Hippocampal formation (tissue), 2 donors: Measurements from ENCODE around the gene IWS1.
"Not testable (repeated sequence)": the region's sequence is repeated elsewhere in the genome, so short reads cannot be mapped to it uniquely, and the experiment has no call there.

ENCODE experiments used
- DNase-seq, 2 donors: peaks; one replicate each; lab custom pipeline; 2025; lab: John Stamatoyannopoulos, UW

The IWS1 gene

DNA sequence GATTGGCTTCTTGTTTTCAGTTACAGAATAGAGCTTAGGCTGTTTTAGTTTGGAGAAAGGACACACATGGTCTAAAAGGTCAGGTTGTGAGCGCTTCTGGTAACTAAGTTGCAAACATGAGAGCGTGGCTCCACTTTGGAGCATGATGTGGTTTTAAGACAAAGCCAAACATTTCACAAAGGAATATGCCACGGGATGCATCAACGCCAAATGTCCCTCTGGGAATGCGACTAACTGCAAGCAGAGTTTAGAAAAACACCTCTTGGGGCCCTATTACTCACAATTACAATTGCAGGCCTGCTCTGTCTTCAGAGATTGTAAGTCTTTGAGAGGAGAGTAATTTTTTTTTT, 34.6 kb upstream of the IWS1 start:
- DNase-seq: no peak

DNA sequence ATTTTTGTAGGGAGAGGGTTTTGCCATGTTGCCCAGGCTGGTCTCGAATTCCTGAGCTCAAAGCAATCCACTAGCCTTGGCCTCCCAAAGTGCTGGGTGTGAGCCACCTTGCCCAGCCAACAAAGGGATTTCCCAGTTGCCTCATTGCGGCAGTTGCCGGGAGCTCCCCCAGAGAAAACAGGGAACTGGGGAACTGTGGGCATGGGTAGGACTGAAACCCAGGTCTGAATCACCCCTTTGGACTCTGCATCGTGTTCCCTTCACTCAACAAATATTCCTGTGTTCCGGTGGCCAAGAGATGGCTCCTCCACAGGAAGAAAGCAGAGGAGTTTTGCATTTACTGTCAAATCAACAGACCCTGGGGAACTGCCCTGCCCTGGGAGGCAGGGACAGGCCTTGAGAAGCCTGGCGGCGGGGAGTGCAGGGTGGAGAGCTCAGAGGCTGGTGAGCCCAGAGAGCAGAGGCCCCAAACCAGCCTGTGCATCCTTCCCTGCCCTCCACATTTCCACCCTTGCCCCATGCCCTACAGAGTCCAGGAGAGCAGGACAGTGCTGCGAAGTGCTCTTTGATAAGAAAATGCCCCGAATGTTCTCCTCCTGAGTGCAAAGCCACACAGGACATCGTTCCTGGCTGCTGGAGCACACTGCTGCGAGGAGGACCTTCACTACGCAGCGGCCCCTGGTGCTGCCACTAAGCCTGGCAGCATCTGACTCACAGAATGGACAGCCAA, 34.1 kb upstream of the IWS1 start:
- peak in 1 of 2 donors; percentile 24 for DNase-seq

DNA sequence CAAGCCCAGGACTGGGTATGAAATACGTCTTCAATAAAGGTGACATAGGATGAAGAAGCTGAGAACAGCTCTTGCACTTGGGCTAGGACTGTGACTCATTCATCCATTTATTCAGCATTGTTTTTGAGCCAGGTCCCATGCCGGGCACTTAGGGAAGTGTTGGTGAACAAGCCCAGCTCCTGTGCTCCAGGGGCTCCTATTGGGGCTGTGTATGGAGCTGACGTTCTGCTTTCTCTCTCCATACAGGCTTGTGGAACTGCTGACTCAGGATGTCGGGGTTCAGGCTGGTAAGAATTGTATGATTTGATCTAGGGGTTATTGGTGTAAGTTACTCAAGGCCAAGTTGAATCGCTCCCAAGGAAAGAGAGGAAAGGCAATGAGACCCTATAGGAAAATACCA, 33.2 kb upstream of the IWS1 start:
- DNase-seq: no peak

DNA sequence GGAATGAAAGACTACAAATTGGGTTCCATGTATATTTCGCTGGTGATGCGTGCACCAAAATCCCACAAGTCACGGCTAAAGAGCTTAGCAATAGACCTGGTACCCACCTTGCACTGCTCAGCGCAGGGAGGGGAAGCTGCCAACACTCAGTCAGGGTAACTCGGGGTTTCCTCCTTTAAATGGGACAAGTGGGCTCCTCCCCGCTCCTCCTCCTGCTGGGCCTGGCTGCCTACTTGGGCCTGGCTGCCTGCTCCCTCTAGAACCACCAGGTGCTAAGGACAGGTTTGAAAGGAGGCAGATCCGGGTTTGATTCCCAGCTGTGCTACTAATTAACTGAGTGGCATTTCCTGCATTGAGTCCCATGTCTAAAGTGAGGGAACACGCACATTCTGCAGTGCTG, 32.6 kb upstream of the IWS1 start:
- no peak for DNase-seq

DNA sequence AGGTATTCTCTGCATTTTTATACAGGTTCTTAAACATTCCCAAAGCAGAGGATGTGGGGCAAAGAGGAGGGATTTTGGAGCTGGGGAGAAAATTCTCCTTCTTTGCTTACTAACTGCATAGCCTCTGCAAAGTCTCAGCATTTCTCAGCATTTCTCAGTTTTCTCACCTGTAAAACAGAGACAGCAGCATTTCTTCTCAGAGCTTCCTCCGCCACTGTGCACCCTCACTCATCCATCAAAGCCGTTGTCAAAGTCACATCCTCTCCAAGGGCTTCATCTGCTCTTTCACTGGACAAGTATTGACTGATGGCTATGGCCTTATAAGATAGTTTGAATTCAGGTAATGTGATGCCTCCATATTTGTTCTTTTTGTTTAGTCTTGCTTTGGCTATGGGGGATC, 26.6 kb upstream of the IWS1 start:
- no peak for DNase-seq

DNA sequence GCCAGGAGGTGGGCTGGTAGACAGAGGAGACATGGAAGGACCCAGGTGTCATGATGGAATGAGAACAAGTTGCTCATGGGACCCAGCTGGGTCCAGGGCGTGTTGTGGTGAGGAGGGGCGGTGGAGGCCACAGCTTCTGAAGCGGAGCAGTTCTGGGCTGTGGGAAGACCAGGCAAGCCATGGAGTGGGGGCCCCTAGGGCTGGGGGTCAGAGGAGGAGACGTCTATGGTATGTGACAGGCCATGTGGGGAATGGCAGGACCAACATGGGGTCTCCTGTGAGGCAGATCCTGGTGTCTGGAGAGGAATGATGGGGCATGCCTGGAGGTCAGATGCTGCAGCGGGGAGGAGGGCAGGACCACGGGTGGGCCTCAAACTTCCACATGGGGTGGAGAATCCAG, 26.0 kb upstream of the IWS1 start:
- no peak for DNase-seq

DNA sequence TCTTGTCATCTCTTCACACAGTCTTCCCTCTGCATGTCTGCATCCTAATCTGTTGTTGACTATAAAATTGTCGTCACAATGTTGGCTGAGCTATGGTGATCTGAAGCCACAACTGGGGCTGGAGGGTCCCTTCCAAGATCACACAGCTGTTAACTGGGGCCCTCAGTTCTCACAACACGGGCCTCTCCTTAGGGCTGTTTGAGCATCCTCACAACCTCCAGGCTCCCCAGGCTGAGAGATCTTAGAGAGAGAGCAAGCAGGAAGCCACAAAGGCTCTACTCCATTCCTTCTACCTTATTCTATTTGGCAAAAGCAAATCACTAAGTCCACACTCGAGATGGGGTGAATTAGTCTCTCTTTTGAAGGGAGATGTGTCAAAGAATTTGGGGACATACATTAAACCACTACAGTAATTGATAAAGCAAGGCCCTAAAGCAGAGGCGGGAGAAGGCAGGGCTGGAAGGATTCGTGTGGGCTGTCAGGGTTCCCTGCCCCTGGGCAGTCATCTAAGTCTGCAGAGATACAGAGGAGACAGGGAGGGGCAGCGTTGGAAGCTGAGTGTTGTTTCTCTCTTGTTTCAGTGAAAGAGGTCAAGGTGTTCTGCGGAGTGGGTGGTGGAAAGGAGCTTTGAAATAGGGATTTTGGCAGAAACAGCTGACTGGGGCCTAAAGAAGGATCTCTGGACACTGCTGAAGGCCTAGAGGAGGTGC, 25.1 kb upstream of the IWS1 start:
- DNase-seq: no peak

DNA sequence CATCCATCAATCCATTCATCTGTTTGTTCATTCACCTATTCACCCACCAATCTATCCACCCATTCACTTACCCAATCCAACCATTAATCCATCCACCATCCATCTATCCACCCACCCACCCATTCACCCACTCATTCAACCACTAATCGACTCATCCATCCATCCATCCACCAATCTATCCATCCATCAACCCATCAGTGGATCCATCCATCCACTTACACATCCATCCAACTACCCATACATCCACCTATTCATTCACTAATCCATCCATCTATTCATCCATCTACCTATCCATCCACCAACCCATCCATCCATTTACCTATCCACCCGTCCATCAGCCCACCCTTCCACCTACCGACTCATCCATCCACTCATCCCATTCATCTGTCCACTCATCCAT, 20.5 kb upstream of the IWS1 start:
- DNase-seq: no peak

DNA sequence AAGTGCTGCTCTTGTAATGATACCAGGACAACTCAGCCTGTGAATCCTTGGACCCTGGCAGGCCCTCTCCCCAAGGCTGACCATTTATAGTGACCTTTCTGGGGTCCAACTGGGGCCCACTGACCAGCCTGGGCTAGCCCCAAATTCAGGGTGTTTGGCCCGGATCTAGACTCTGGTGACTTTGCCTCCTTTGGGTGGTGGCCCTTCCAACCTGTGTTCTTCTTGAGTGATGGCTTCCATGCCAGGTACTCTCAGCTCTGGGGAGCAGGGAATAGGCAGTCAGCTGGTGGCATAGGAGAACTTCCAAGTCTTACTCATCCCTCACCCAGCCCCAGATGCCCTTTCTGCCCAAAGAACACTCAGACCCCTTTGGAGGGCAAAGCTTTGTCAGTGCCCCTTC, 19.5 kb upstream of the IWS1 start:
- no peak for DNase-seq

DNA sequence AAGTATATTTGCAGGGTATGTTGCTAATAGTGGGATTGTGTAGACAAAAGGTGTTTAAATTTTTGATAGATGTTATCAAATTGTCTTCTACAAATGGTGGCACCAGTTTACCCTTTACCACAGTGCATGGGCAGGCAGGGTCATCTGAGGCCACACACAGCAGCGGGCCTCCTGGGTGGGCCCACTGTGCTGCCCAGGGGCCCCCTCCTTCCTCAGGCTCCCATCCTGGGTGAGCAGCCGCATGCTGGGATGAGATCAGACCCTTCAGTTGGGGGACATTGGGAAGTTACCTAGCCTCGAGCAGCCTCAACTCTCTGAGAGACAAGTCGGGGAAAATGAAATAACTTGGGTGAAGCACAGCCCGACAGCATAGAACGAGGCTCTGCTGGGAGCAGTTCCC, 18.9 kb upstream of the IWS1 start:
- no peak for DNase-seq

DNA sequence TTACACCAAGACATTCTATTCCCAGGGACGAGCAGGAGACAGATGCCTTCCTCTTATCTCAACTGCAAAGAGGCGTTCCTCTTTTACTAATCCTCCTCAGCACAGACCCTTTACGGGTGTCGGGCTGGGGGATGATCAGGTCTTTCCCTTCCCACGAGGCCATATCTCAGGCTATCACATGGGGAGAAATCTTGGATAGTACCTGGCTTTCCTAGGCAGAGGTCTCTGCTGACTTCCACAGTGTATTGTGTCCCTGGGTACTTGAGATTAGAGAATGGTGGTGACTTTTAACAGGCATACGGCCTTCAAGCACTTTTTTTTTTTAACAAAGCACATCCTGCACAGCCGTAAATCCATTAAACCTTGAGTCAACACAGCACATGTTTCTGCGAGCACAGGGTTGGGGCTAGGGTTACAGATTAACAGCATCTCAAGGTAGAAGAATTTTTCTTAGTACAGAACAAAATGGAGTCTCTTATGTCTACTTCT, 16.8 kb upstream of the IWS1 start:
- not testable (repeated sequence) for DNase-seq

DNA sequence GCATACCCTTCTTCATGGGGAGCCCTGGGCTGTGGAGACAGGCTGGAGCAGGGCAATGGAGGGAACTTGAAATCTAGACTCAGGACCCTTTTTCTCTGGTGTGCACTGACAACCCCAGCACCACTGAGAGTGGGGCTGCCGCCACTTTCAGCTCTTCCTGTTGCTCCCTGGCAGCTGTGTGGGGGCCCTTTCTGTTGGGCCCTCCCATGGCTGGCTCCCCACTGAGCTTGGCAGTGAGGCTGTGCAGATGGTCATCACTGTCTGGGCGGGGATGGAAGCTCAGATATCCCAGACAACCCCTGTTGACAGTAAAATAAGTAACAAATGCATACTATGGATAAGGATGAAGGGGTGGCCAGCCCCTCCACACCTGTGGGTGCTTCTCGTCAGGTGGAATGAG, 15.9 kb upstream of the IWS1 start:
- DNase-seq: no peak

DNA sequence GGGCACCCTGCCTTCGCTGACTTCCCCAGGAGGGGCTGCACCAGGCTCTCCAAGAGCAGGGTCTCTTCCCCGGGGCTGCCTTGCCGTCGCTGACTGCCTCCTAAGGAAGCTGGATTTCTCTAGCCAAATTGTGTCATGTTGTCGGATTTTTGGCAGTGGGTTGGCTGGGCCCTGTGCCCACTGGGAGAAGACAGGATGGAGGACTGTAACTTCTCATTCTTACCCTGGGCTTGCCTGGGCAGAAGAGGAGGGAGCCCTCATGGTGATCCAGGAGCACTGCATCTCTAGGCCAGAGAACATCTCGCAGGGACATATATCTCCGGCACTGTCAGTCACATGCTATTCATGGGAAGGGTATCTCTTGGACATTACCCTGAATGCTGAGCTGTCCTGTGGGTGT, 15.5 kb upstream of the IWS1 start:
- DNase-seq: no peak

DNA sequence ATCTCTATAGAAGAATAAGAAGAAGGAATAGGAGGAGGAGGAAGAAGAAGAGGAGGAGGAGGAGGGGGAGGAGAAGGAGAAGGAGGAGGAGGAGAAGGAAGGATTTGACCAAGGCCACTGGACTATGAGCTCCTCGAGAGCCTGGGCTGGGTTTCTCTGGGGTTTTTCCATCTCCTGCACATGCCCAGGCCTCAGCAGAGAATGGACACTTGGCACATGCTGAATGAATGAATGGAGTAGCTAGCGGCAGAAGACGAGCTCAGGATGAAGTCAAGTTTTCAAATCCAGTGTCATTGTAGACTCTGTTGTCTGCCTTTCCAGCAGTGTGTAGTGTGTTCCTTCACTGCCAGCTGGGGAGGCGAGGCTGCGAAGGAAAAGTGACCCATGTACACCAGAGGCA, 11.4 kb upstream of the IWS1 start:
- DNase-seq: no peak

DNA sequence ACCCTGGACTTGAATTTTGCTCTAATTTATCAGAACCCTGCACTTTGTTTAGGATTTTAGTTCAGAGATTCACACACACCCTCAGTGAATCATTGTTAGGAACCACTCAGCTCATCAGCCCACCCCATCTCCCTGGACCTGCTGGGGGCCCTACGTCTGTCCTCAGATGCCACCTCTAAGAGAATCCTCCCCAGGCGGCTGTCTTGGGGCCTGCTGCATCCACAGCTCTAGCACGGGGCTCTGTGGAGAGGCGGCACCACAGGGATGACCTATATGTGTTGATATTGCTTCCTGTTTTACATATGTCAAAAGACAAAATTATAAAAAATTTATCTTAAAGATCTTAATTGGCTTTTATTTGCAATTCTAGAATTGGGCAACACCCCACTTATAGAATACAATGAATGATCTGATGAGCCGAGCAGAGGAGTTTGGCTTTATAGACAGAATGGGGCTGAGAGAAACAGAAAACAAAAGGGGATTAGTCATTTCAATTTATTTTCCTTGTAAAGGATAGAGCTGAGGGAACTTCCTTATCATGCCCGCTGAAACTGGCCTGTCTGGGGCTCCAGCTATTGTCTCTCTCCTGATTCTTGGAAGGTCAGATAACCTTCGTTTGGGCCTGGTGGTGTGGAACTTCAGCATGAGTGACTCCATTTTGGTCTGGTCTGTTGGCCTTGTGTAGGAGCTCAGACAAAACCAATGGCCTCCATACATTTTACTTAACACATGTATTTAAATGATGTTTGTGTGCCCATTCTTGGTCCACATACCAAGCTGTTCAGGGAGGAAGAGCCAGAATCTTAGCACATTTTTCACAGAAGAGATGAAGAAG, 10.6 kb upstream of the IWS1 start:
- no peak for DNase-seq

DNA sequence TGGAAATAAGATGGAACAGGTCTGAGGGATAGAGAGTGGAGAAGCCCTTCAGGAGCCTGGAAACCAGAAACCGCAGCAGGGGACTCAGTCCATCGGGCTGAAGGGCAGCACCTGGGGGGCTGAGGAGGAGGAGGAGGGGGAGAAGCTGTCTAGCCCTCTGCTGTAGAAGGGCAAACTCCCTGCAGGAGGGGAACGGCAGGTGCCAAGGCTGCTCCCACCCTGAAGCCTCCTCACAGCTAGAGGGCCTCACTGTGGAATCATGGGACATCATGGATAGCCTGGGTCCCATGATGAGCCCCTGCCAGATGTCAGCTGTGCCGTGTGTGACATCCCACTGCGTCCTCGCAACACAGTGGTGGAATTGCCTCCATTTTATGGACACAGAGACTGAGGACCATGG, 9.6 kb upstream of the IWS1 start:
- no peak for DNase-seq

DNA sequence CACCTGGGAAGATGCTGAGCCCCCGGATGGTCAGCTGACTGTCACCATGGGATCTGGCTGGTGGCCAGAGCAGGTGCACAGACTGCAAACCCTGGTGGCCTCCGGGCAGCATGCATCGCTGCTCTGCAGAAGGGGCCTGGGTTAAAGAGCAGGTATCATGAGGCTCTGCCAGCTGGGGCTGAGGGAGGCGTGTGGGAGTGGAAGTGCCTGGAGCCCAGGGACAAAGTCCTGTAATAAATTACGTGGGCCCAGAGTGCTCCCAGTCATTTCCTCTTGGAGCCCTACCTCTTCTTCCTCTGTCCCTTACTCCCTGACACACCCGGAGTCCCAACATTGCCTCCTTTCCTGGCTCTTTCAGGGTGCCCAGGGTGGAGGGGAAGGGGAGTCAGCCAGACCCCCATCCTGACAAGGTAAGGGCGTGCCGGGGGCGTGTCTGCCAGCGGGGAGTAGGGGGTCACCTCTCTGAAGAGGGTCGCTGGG, 9.2 kb upstream of the IWS1 start, which contains the start of gene MYO7B:
TSS of gene MYO7B (plus strand) at position 262 of the 480 bp plus-strand sequence. CDS start 24,040 bp downstream, outside the sequence.
- no peak for DNase-seq

DNA sequence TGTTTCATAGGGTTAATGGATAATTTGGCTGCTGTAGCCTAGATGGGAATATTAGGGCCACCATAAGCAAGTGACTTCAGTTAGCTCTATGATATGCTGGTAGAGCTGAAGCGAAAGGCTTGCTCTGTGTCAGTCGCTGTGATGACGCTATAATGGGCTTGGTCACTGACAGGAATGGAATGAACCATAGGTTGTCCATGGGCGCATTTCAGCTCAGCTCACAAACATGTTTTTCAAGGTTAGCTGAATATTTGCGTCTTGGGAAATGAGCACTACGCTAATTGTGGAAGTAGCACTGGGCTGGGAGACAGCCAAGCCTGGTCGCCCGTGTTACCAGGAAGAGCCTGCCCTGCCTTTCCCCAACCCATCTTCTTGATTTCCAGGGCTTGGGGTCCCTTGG, 6.0 kb upstream of the IWS1 start:
- no peak for DNase-seq

DNA sequence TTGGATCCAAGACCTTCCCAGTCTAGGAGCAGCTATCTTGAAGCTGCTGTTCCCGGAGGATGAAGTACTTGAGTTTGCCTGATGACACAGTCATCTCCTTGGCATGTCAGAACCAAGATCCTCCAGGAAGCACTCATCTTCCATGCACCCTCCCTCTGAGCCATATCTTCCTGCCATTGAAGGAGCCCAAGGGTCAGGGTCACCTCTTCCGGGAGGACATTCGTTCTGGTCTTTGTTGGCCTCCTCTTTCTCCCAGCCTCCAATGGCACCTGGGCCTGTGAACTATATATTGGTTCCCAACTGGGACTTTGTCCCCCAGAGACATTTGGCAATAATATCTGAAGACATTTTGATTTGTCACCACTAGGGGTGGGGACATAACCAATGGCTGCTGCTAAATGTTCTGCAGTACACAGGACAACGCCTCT, 4.9 kb upstream of the IWS1 start:
- DNase-seq: no peak

DNA sequence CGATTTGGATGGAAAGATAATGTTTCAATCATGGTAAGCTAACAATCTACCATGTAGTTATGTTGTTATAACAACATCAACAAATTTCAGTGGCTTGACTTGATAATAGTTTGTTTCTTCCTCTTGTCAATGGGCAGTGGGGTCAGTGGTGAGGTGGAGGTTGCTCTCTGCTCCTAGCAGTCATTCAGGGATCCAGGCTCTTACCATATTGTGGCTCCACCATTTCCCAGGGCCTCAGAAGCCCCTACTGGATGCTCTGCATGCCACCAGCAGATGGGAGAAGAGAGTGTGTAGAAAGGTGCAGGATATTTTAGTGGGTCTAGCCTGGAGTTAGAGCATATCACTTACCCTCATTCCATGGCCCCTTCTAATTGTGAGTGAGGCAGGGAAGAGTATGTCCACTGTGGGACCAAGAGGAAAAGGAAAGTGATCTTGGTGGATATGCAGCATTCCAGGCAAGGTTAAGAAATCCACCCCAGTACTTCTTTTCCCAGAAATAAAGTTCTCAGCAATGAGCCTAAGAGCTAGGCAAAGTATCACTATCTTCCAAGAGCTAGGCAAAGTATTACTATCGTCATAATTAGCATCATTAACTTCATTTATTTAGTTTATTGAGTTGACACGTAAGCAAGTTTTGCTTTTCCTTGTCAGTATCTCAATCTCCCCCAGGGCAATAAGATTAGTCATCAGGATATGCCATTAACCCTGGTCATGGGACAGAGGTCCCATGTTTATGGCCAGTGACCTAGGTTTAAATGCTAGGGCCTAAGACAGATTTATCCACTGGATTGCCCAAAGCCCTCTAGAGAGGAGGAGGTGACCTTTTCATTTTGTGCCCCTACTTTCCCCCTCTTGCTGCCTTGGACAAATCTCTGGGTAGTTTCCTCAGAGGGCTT, 4.2 kb upstream of the IWS1 start:
- DNase-seq: no peak

DNA sequence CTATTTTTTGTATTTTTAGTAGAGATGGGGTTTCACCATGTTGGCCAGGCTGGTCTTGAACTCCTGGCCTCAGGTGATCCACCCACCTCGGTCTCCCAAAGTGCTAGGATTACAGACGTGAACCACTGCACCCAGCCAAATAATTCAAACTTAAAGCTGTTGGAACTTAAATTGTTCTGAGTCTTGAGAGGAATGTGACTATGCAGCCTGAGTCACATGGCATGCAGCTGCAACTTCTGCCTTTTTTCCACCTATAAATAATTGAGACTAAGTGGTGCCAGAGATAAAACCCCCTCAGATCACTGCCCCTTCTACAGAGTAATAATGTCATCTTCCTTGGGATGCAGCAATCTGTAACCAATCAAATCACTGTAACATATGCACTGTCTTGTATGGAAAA, 3.1 kb upstream of the IWS1 start:
- DNase-seq: not testable (repeated sequence)
